HepG2 (cell line): ENCODE measurements around the gene LSM5. TPM values are rescaled to one million over a fixed set of nuclear protein-coding genes. Genes with fewer than 3 reads are reported as not detected.

Experiments
- ATRX ChIP-seq: sonication (generic); formaldehyde crosslinking; IDR thresholded peaks from 2 replicates; pipeline ENCODE4 v1.4.0; 2020; ENCODE audit warnings: missing genetic modification reagents, borderline replicate concordance
- BORCS8-MEF2B ChIP-seq: sonication (generic); formaldehyde crosslinking; IDR thresholded peaks from 2 replicates; pipeline ENCODE4 v1.8.0; 2022; ENCODE audit warnings: mild to moderate bottlenecking, missing genetic modification reagents
- CBX1 ChIP-seq: IDR thresholded peaks from one replicate; pipeline ENCODE4 v1.6.1; 2016; ENCODE audit warnings: antibody characterized with exemption, low read depth
- CEBPG ChIP-seq: IDR thresholded peaks from 2 replicates; pipeline ENCODE4 v1.6.1; 2016
- DMAP1 ChIP-seq: IDR thresholded peaks from 2 replicates; pipeline ENCODE4 v1.6.1; 2016
- ELF1 ChIP-seq: sonication (generic); formaldehyde crosslinking; IDR thresholded peaks from 2 replicates; pipeline ENCODE4 v1.4.0; 2020; ENCODE audit warnings: missing genetic modification reagents
- FLYWCH1 ChIP-seq: sonication (generic); formaldehyde crosslinking; IDR thresholded peaks from 2 replicates; pipeline ENCODE4 v1.8.1; 2023; ENCODE audit warnings: mild to moderate bottlenecking, missing genetic modification reagents
- HNRNPK ChIP-seq: fragments of 200-400 bp; formaldehyde crosslinking; IDR thresholded peaks from 2 replicates; pipeline ENCODE4 v1.6.1; 2018; ENCODE audit warnings: low read length, low read depth, moderate library complexity, mild to moderate bottlenecking; ENCODE audit not compliant: poor library complexity, severe bottlenecking
- HNRNPUL1 ChIP-seq: fragments of 200-400 bp; formaldehyde crosslinking; IDR thresholded peaks from 2 replicates; pipeline ENCODE4 v1.6.1; 2017; ENCODE audit warnings: low read depth, mild to moderate bottlenecking, low read length, moderate library complexity
- JARID2 ChIP-seq: sonication (generic); formaldehyde crosslinking; IDR thresholded peaks from 2 replicates; pipeline ENCODE4 v1.8.1; 2023; ENCODE audit warnings: missing genetic modification reagents, inconsistent platforms; ENCODE audit not compliant: insufficient replicate concordance
- KLF11 ChIP-seq: IDR thresholded peaks from 2 replicates; pipeline ENCODE4 v1.6.1; 2016; ENCODE audit warnings: missing compliant biosample characterization
- MED13 ChIP-seq: sonication (generic); formaldehyde crosslinking; IDR thresholded peaks from 2 replicates; pipeline ENCODE4 v1.5.0; 2020; ENCODE audit warnings: missing genetic modification reagents
- NCOA5 ChIP-seq: sonication (generic); formaldehyde crosslinking; IDR thresholded peaks from 2 replicates; pipeline ENCODE4 v1.4.0; 2020; ENCODE audit warnings: missing genetic modification reagents
- NFATC3 ChIP-seq: sonication (generic); formaldehyde crosslinking; IDR thresholded peaks from 2 replicates; pipeline ENCODE4 v1.5.1; 2020; ENCODE audit warnings: mild to moderate bottlenecking, missing genetic modification reagents
- NFIC ChIP-seq: IDR thresholded peaks from 2 replicates; pipeline ENCODE4 v1.6.1; 2012; ENCODE audit warnings: mild to moderate bottlenecking, low read length, inconsistent platforms
- PRMT3 ChIP-seq: sonication (generic); formaldehyde crosslinking; IDR thresholded peaks from 2 replicates; pipeline ENCODE4 v1.8.1; 2022; ENCODE audit warnings: low read depth, mild to moderate bottlenecking, moderate library complexity, missing genetic modification reagents, borderline replicate concordance
- THAP9 ChIP-seq: sonication (generic); formaldehyde crosslinking; IDR thresholded peaks from 2 replicates; pipeline ENCODE4; 2020; ENCODE audit warnings: missing genetic modification reagents, mild to moderate bottlenecking, borderline replicate concordance
- ZBTB26 ChIP-seq: IDR thresholded peaks from 2 replicates; pipeline ENCODE4 v1.6.1; 2016; ENCODE audit warnings: missing compliant biosample characterization, missing genetic modification reagents, borderline replicate concordance
- ZNF232 ChIP-seq: sonication (generic); formaldehyde crosslinking; IDR thresholded peaks from 2 replicates; pipeline ENCODE4 v1.4.0; 2020; ENCODE audit warnings: missing genetic modification reagents, borderline replicate concordance
- ZNF296 ChIP-seq: sonication (generic); formaldehyde crosslinking; conservative IDR thresholded peaks from 2 replicates; pipeline ENCODE4 v1.5.0; 2020; ENCODE audit warnings: mild to moderate bottlenecking, missing genetic modification reagents
- ZNF367 ChIP-seq: sonication (generic); formaldehyde crosslinking; IDR thresholded peaks from 2 replicates; pipeline ENCODE4 v1.4.0; 2020; ENCODE audit warnings: missing genetic modification reagents, borderline replicate concordance
- ZNF572 ChIP-seq: sonication (generic); formaldehyde crosslinking; IDR thresholded peaks from 2 replicates; pipeline ENCODE4 v1.5.1; 2020; ENCODE audit warnings: mild to moderate bottlenecking, missing genetic modification reagents
- ZNF607 ChIP-seq: sonication (generic); formaldehyde crosslinking; IDR thresholded peaks from 2 replicates; pipeline ENCODE4 v1.5.1; 2020; ENCODE audit warnings: missing genetic modification reagents, mild to moderate bottlenecking, borderline replicate concordance
- ZNF652 ChIP-seq: IDR thresholded peaks from 2 replicates; pipeline ENCODE4 v1.6.1; 2016; ENCODE audit warnings: low read depth, borderline replicate concordance
- ZNF749 ChIP-seq: sonication (generic); formaldehyde crosslinking; IDR thresholded peaks from 2 replicates; pipeline ENCODE4 v1.8.0; 2022; ENCODE audit warnings: mild to moderate bottlenecking, missing genetic modification reagents, moderate library complexity, borderline replicate concordance
- ZNF792 ChIP-seq: IDR thresholded peaks from 2 replicates; pipeline ENCODE4 v1.6.1; 2016
- ZSCAN22 ChIP-seq: sonication (generic); formaldehyde crosslinking; IDR thresholded peaks from 2 replicates; pipeline ENCODE4 v1.4.0; 2020; ENCODE audit warnings: mild to moderate bottlenecking, missing genetic modification reagents
- ZSCAN29 ChIP-seq: sonication (generic); formaldehyde crosslinking; conservative IDR thresholded peaks from 2 replicates; pipeline ENCODE4 v1.4.0; 2020; ENCODE audit warnings: mild to moderate bottlenecking, missing genetic modification reagents
- polyA plus RNA-seq, 8 experiments: library from polyadenylated mRNA; depleted of rRNA in 3 of 8; stranded (reverse) in 7 of 8; unstranded in 1 of 8; fragments of >200 nt; fragmentation: Illumina TruSeq in 4 of 8; extraction: Trizol in 4 of 8; gene quantifications; 2 replicates each; pipeline versions ENCODE4 v1.2.1 to v1.2.3, GENCODE V29; 2011 to 2016; ENCODE audit warnings: low read depth in 4 of 8, missing spikeins in 1 of 8, mixed read lengths in 1 of 8; ENCODE audit not compliant: insufficient read depth in 1 of 8
- total RNA-seq, 5 experiments: library from RNA; depleted of rRNA; stranded (reverse); fragments of >200 nt; fragmentation: Illumina TruSeq; extraction: Trizol; gene quantifications; 2 replicates each; pipeline ENCODE4 v1.2.3, GENCODE V29; 2016; ENCODE audit warnings: low read depth in 1 of 5

LSM5 gene
- total and polyA plus RNA-seq, 2 of the 13 experiments (the other 11 are each of a cell fraction or from before 2014, with no cell fraction given), result 30.3 to 183 TPM

- TF ChIP-seq ZSCAN29 (no peak), ZSCAN22 (no peak), ZNF607 (CRISPR knock-in tag) (peak; percentile 85), ZNF367 (CRISPR knock-in tag) (no peak), FLYWCH1 (0 out of 2 replicates have a peak, but pooled peaks have one; percentile 54), ZNF749 (CRISPR knock-in tag) (peak; percentile 81; the same call in 1 of the 2 replicates), CEBPG (0 out of 2 replicates have a peak, but pooled peaks have one; percentile 19), MED13 (CRISPR knock-in tag) (peak; percentile 88; the same call in 1 of the 2 replicates), HNRNPUL1 (peak; percentile 62; the same call in 1 of the 2 replicates), KLF11 (CRISPR knock-in tag) (no peak), ATRX (CRISPR knock-in tag) (no peak), DMAP1 (peak; percentile 92), PRMT3 (CRISPR knock-in tag) (no peak), HNRNPK (peak; percentile 88), THAP9 (CRISPR knock-in tag) (peak; percentile 92), ZNF572 (CRISPR knock-in tag) (peak; percentile 94), ZNF232 (peak; percentile 94), NFATC3 (CRISPR knock-in tag) (no peak), NCOA5 (no peak), ELF1 (CRISPR knock-in tag) (peak; percentile 92), JARID2 (CRISPR knock-in tag) (peak; percentile 50), ZNF296 (CRISPR knock-in tag) (no peak), NFIC (no peak), ZNF792 (CRISPR knock-in tag) (0 out of 2 replicates have a peak, but pooled peaks have one; percentile 25), CBX1 (peak; percentile 29), BORCS8-MEF2B (CRISPR knock-in tag) (peak; percentile 72; the same call in 1 of the 2 replicates), ZNF652 (CRISPR knock-in tag) (no peak), ZBTB26 (CRISPR knock-in tag) (0 out of 2 replicates have a peak, but pooled peaks have one; percentile 53)
Measured at GRCh38 chr7:32495298-32496051, 5.3 kb upstream of the LSM5 start, which contains the start of gene AVL9 (continued).
